ENCODE results near the gene GRM2.

GRM2 gene

GRCh38 chr3:51706021-51706485, 815 bp upstream of the GRM2 start:
- Histone ChIP-seq H3K9me3 (no peaks in the 10 kb centered on the region), H3K36me3 (peaks cover 47% of the 10 kb centered on the region), H3K27me3 (peaks cover 25% of the 10 kb centered on the region), H3K27ac (no peak overlapping the region), H3K4me1 (ENCODE audit: control insufficient read depth in 1 of 2, insufficient read depth in 1 of 2, low read depth in 1 of 2, low read length in 1 of 2) (no peaks in the 10 kb centered on the region), H3K4me3 (ENCODE audit: low read depth in 1 of 2, low read length in 1 of 2) (no peak overlapping the region)
- TF ChIP-seq, protein P1, sequence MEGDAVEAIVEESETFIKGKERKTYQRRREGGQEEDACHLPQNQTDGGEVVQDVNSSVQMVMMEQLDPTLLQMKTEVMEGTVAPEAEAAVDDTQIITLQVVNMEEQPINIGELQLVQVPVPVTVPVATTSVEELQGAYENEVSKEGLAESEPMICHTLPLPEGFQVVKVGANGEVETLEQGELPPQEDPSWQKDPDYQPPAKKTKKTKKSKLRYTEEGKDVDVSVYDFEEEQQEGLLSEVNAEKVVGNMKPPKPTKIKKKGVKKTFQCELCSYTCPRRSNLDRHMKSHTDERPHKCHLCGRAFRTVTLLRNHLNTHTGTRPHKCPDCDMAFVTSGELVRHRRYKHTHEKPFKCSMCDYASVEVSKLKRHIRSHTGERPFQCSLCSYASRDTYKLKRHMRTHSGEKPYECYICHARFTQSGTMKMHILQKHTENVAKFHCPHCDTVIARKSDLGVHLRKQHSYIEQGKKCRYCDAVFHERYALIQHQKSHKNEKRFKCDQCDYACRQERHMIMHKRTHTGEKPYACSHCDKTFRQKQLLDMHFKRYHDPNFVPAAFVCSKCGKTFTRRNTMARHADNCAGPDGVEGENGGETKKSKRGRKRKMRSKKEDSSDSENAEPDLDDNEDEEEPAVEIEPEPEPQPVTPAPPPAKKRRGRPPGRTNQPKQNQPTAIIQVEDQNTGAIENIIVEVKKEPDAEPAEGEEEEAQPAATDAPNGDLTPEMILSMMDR (IDR thresholded peaks at IDR 0.05): no peak

- no peaks in the 10 kb centered on the region for H3K9me3 ChIP-seq
- H3K4me3 ChIP-seq (ENCODE audit: low read depth in 1 of 2, low read length in 1 of 2): no peak overlapping the region
- no peaks in the 10 kb centered on the region for H3K4me1 ChIP-seq (ENCODE audit: control insufficient read depth in 1 of 2, insufficient read depth in 1 of 2, low read depth in 1 of 2, low read length in 1 of 2)
- TF ChIP-seq, protein P1 (IDR thresholded peaks at IDR 0.05): no peak
- H3K27me3 ChIP-seq: peaks cover 25% of the 10 kb centered on the region
- H3K36me3 ChIP-seq: peaks cover 27% of the 10 kb centered on the region
- no peak overlapping the region for H3K27ac ChIP-seq
Measured at GRCh38 chr3:51708216-51708845, 1.5 kb downstream of the GRM2 start.

GRCh38 chr3:51709004-51709420, 2.1 kb downstream of the GRM2 start:
- H3K27ac ChIP-seq: no peak overlapping the region
- TF ChIP-seq, protein P1 (IDR thresholded peaks at IDR 0.05): no peak
- no peaks in the 10 kb centered on the region for H3K4me1 ChIP-seq (ENCODE audit: control insufficient read depth in 1 of 2, insufficient read depth in 1 of 2, low read depth in 1 of 2, low read length in 1 of 2)
- no peaks in the 10 kb centered on the region for H3K9me3 ChIP-seq
- peaks cover 25% of the 10 kb centered on the region for H3K27me3 ChIP-seq
- peaks cover 20% of the 10 kb centered on the region for H3K36me3 ChIP-seq
- H3K4me3 ChIP-seq (ENCODE audit: low read depth in 1 of 2, low read length in 1 of 2): no peak overlapping the region

DNA sequence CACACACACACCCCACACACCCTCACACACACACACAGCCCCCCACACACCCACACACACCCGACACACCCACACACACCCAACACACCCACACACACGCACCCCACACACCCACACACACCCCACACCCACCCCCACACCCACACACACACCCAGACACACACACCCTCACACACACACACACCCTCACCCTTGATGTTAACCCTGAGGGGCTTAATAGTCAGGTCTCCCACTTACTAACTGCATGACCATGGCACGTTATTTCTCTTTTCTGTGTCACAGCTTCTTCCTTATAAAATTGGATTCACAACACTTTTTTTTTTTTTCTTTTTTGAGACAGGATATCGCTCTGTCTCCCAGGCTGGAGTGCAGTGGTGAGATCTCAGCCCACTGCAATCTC, 2.8 kb downstream of the GRM2 start:
- no peaks in the 10 kb centered on the region for H3K4me1 ChIP-seq (ENCODE audit: control insufficient read depth in 1 of 2, insufficient read depth in 1 of 2, low read depth in 1 of 2, low read length in 1 of 2)
- no peak overlapping the region for H3K27ac ChIP-seq
- H3K9me3 ChIP-seq: no peaks in the 10 kb centered on the region
- TF ChIP-seq, protein P1 (IDR thresholded peaks at IDR 0.05): no peak
- H3K27me3 ChIP-seq: peaks cover 25% of the 10 kb centered on the region
- H3K36me3 ChIP-seq: peaks cover 13% of the 10 kb centered on the region
- no peak overlapping the region for H3K4me3 ChIP-seq (ENCODE audit: low read depth in 1 of 2, low read length in 1 of 2)

DNA sequence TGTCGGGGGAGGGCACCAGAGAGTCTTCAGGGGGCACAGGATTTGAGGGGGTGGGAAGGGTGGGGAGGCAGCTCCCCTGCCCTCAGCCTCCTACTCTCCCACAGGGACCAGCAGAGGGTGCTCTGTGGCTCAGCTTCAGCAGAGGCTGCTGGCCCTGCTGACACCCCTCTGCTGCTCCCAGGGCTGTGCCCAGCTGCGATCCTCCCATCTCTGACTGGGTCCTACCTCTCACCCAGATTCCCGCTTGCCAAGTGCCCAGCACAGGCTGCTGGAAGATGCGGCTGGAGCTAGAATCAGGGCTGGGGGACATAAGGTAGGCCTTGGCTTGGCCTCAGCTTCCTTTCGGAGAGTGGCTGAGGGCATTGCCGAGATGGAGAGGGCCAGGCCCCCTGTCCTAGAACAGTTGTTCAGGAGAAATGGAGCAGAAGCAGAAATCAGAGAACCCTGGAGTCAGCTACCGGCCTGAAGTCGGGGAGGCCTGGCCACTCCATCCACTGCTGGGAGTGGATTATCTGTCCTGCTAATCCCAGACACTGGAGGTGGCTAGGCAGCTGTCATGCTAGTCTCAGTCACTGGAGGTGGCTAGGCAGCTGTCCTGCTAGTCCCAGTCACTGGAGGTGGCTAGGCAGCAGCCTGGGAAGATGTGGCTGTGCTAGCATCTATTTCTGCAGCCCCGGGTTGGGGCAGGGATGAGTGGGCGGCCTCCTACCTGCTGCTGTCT, 3.9 kb downstream of the GRM2 start:
- TF ChIP-seq, protein P1 (IDR thresholded peaks at IDR 0.05): no peak
- Histone ChIP-seq H3K27ac (no peak overlapping the region), H3K36me3 (peaks cover 2% of the 10 kb centered on the region), H3K27me3 (peaks cover 25% of the 10 kb centered on the region), H3K9me3 (no peaks in the 10 kb centered on the region), H3K4me1 (ENCODE audit: control insufficient read depth in 1 of 2, insufficient read depth in 1 of 2, low read depth in 1 of 2, low read length in 1 of 2) (no peaks in the 10 kb centered on the region), H3K4me3 (ENCODE audit: low read depth in 1 of 2, low read length in 1 of 2) (no peak overlapping the region)

Data from neutrophil (primary cell).